ENCODE results near the gene MFSD6.

The MFSD6 gene

GRCh38 chr2:190436557-190436956, 28.4 kb downstream of the MFSD6 start:
- DNase-seq (ENCODE audit: low read depth in 2 of 2): no peak

GRCh38 chr2:190440113-190440512, 32.0 kb downstream of the MFSD6 start:
- no peak for DNase-seq (ENCODE audit: low read depth in 2 of 2)

GRCh38 chr2:190441564-190441963, 33.4 kb downstream of the MFSD6 start:
- no peak for DNase-seq (ENCODE audit: low read depth in 2 of 2)

- no peak for DNase-seq (ENCODE audit: low read depth in 2 of 2)
These were observed 34.9 kb downstream of the MFSD6 start for GRCh38 chr2:190443055-190443454.

- DNase-seq (ENCODE audit: low read depth in 2 of 2): no peak
These were observed 35.8 kb downstream of the MFSD6 start for GRCh38 chr2:190443778-190444481.

- DNase-seq (ENCODE audit: low read depth in 2 of 2): no peak
These were observed 36.8 kb downstream of the MFSD6 start for GRCh38 chr2:190444976-190445375.

GRCh38 chr2:190446193-190446592, 38.0 kb downstream of the MFSD6 start:
- no peak for DNase-seq (ENCODE audit: low read depth in 2 of 2)

GRCh38 chr2:190446750-190447516, 38.8 kb downstream of the MFSD6 start:
- no peak for DNase-seq (ENCODE audit: low read depth in 2 of 2)

- no peak for DNase-seq (ENCODE audit: low read depth in 2 of 2)
These were observed 39.6 kb downstream of the MFSD6 start for GRCh38 chr2:190447766-190448165.

GRCh38 chr2:190449925-190450324, 41.8 kb downstream of the MFSD6 start:
- no peak for DNase-seq (ENCODE audit: low read depth in 2 of 2)

GRCh38 chr2:190450363-190450762, 42.2 kb downstream of the MFSD6 start:
- no peak for DNase-seq (ENCODE audit: low read depth in 2 of 2)

- DNase-seq (ENCODE audit: low read depth in 2 of 2): no peak
These were observed 43.5 kb downstream of the MFSD6 start for GRCh38 chr2:190451561-190452176.

GRCh38 chr2:190452433-190452832, 44.3 kb downstream of the MFSD6 start:
- DNase-seq (ENCODE audit: low read depth in 2 of 2): no peak

- DNase-seq (ENCODE audit: low read depth in 2 of 2): no peak
These were observed 46.6 kb downstream of the MFSD6 start for GRCh38 chr2:190454795-190455194.

- no peak for DNase-seq (ENCODE audit: low read depth in 2 of 2)
These were observed 47.4 kb downstream of the MFSD6 start for GRCh38 chr2:190455358-190456095.

- no peak for DNase-seq (ENCODE audit: low read depth in 2 of 2)
These were observed 48.7 kb downstream of the MFSD6 start for GRCh38 chr2:190456833-190457232.

GRCh38 chr2:190457256-190457655, 49.1 kb downstream of the MFSD6 start:
- DNase-seq (ENCODE audit: low read depth in 2 of 2): no peak

- no peak for DNase-seq (ENCODE audit: low read depth in 2 of 2)
These were observed 50.4 kb downstream of the MFSD6 start for GRCh38 chr2:190458352-190459107.

- no peak for DNase-seq (ENCODE audit: low read depth in 2 of 2)
These were observed 51.7 kb downstream of the MFSD6 start for GRCh38 chr2:190459881-190460280.

- DNase-seq (ENCODE audit: low read depth in 2 of 2): no peak
These were observed 52.3 kb downstream of the MFSD6 start for GRCh38 chr2:190460487-190460886.

GRCh38 chr2:190462181-190462580, 54.0 kb downstream of the MFSD6 start:
- no peak for DNase-seq (ENCODE audit: low read depth in 2 of 2)

Measured in stimulated activated CD4-positive, alpha-beta T cell treated with anti-CD3 and anti-CD28 coated beads, Interleukin-12 subunit alpha, Interleukin-12 subunit beta, amount 100 ng/mL, for 24 hours (primary cell).